Stimulated activated CD4-positive, alpha-beta T cell treated with anti-CD3 and anti-CD28 coated beads, Interleukin-15, amount 100 ng/mL, for 1 hour (primary cell): Measurements from ENCODE around the gene CSH1.
"Not testable (repeated sequence)": the region's sequence is repeated elsewhere in the genome, so short reads cannot be mapped to it uniquely, and the experiment has no call there.

Experiments used
- DNase-seq, 2 donors: peaks; one replicate each; pipeline ENCODE4 v3.0.0-alpha.2; 2020; ENCODE audit warnings: low read depth in 1 of 2, low spot score in 1 of 2

The CSH1 gene

GRCh38 chr17:63904796-63905195 lies 8.4 kb upstream of the CSH1 start:
- DNase-seq: not testable (repeated sequence)

GRCh38 chr17:63903787-63904201 lies 7.4 kb upstream of the CSH1 start:
- DNase-seq: not testable (repeated sequence)

- DNase-seq: not testable (repeated sequence)
Observed at GRCh38 chr17:63901971-63902370, 5.6 kb upstream of the CSH1 start.

GRCh38 chr17:63898899-63899798 lies 2.8 kb upstream of the CSH1 start:
- DNase-seq: not testable (repeated sequence)

GRCh38 chr17:63894821-63895220 lies 1.6 kb downstream of the CSH1 start:
- not testable (repeated sequence) for DNase-seq

- DNase-seq: not testable (repeated sequence)
Observed at GRCh38 chr17:63894021-63894420, 2.4 kb downstream of the CSH1 start.

GRCh38 chr17:63892316-63893037 lies 3.9 kb downstream of the CSH1 start:
- DNase-seq: not testable (repeated sequence)

- not testable (repeated sequence) for DNase-seq
Observed at GRCh38 chr17:63889026-63889848, 7.1 kb downstream of the CSH1 start.

GRCh38 chr17:63885119-63885518 lies 11.3 kb downstream of the CSH1 start:
- not testable (repeated sequence) for DNase-seq

- DNase-seq: not testable (repeated sequence)
Observed at GRCh38 chr17:63882626-63883126, 13.7 kb downstream of the CSH1 start.

GRCh38 chr17:63881935-63882601 lies 14.3 kb downstream of the CSH1 start, which contains the start of gene GH2:
GH2 (minus strand) TSS chr17:63881944; CDS start chr17:63881801, 143 bp downstream.
- peak; percentile 26 to 32 for DNase-seq

GRCh38 chr17:63881337-63881736 lies 15.0 kb downstream of the CSH1 start:
- DNase-seq: not testable (repeated sequence)

- DNase-seq: no peak
Observed at GRCh38 chr17:63880706-63881105, 15.7 kb downstream of the CSH1 start.

- DNase-seq: not testable (repeated sequence)
Observed at GRCh38 chr17:63878413-63878812, 18.0 kb downstream of the CSH1 start.

GRCh38 chr17:63874693-63875092 lies 21.7 kb downstream of the CSH1 start:
- not testable (repeated sequence) for DNase-seq

- DNase-seq: not testable (repeated sequence)
Observed at GRCh38 chr17:63874061-63874626, 22.2 kb downstream of the CSH1 start.

GRCh38 chr17:63873577-63873976 lies 22.8 kb downstream of the CSH1 start, which contains the start of gene CSH2:
CSH2 (minus strand) TSS chr17:63873677; CDS start chr17:63873614, 63 bp downstream.
- not testable (repeated sequence) for DNase-seq

GRCh38 chr17:63871646-63872365 lies 24.6 kb downstream of the CSH1 start:
- DNase-seq: not testable (repeated sequence)

- DNase-seq: not testable (repeated sequence)
Observed at GRCh38 chr17:63870292-63870665, 26.1 kb downstream of the CSH1 start.
